Keratinocyte (primary cell): Measurements from ENCODE around the gene CACNA1F.

ENCODE experiments used
- CTCF ChIP-seq, 3 experiments: IDR thresholded peaks in 1 of 3; conservative IDR thresholded peaks in 1 of 3; optimal IDR thresholded peaks in 1 of 3; 2 replicates in 2 of 3; 3 replicates in 1 of 3; pipeline versions ENCODE3 to v1.5.1; 2011; ENCODE audit warnings: low read length in 3 of 3, mild to moderate bottlenecking in 3 of 3, moderate library complexity in 2 of 3, control low read depth in 1 of 3, inconsistent platforms in 1 of 3; ENCODE audit not compliant: insufficient read depth in 2 of 3; ENCODE audit errors: extremely low read depth in 1 of 3
- EZH2 ChIP-seq: IDR thresholded peaks from one replicate; pipeline ENCODE4 v1.6.1; 2012; ENCODE audit warnings: inconsistent platforms, mild to moderate bottlenecking, low read length, moderate library complexity

- TF ChIP-seq CTCF (optimal IDR thresholded peaks at IDR 0.05 in 1 of 3, IDR thresholded peaks at IDR 0.05 in 1 of 3, conservative IDR thresholded peaks at IDR 0.05 in 1 of 3; ENCODE audit: extremely low read depth in 1 of 3, insufficient read depth in 2 of 3, low read length in 3 of 3), result no peak
- TF ChIP-seq EZH2, result no peak
Observed at GRCh38 chrX:49244207-49244606, 11.1 kb upstream of the CACNA1F start.
